ENCODE measurements around the gene ARHGAP26. TPM values are rescaled to one million over a fixed set of nuclear protein-coding genes. Genes with fewer than 3 reads are reported as not detected.

The ARHGAP26 gene
- polyA plus RNA-seq, 3 donors, result 26.5 to 56.8 (median 28.7) TPM

DNA sequence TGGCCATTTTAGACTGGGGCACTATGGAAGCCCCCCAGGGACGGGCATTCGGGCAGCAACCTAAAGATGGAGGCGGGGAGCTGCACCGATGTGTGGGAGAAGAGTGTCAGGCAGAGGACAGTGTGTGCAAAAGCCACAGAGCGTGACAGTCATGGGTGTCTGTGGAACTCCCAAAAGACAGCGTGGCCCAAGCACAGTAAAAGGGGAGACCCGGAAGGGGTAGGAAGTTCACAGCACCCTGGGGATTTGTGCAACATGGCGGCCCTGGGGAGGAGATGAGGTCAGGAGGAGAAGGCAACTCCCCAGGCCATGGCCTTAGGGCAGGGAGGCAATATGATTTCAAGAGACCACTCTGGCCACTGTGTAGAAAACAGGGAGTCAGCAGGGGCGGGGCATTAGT lies 45.4 kb upstream of the ARHGAP26 start:
- peaks cover 41 to 47% of the 10 kb centered on the region in 2 donors for H3K4me1 ChIP-seq (ENCODE audit: control insufficient read depth in 1 of 2, insufficient read depth in 2 of 2, low read length in 2 of 2)
- Mint-ChIP-seq H3K27me3 (ENCODE audit: low read depth in 3 of 3) (peaks cover 0 to 2% (median 0%) of the 10 kb centered on the region in 3 donors), H3K4me1 (peaks cover 44% of the 10 kb centered on the region), H3K9me3 (peaks cover 0 to 2% (median 0%) of the 10 kb centered on the region in 7 donors), H3K4me3 (no peak overlapping the region), H3K27ac (peak overlapping the region in 5 of 7 donors; percentile 30 to 92 (median 69)), H3K36me3 (no peaks in the 10 kb centered on the region)
- no peak for DNase-seq
- peaks cover 4% of the 10 kb centered on the region for H4K20me1 ChIP-seq (ENCODE audit: insufficient read depth, low read length)
- H2AFZ ChIP-seq (ENCODE audit: insufficient read depth, low read depth, low read length, poor library complexity, severe bottlenecking), result no peak overlapping the region
- H3K4me2 ChIP-seq (replicated peaks; ENCODE audit: extremely low read depth, low read length, poor library complexity, severe bottlenecking), result no peak overlapping the region
- no peaks in the 10 kb centered on the region for H3K36me3 ChIP-seq (replicated peaks in 1 of 2; ENCODE audit: control insufficient read depth in 1 of 2, insufficient read depth in 2 of 2, low read length in 2 of 2)
- no peaks in the 10 kb centered on the region for H3K9me3 ChIP-seq (replicated peaks in 1 of 2; ENCODE audit: control insufficient read depth in 1 of 2, insufficient read depth in 1 of 2, low read length in 2 of 2)
- no peaks in the 10 kb centered on the region for H3K79me2 ChIP-seq (ENCODE audit: insufficient read depth, low read length)
- TF ChIP-seq, protein P1, sequence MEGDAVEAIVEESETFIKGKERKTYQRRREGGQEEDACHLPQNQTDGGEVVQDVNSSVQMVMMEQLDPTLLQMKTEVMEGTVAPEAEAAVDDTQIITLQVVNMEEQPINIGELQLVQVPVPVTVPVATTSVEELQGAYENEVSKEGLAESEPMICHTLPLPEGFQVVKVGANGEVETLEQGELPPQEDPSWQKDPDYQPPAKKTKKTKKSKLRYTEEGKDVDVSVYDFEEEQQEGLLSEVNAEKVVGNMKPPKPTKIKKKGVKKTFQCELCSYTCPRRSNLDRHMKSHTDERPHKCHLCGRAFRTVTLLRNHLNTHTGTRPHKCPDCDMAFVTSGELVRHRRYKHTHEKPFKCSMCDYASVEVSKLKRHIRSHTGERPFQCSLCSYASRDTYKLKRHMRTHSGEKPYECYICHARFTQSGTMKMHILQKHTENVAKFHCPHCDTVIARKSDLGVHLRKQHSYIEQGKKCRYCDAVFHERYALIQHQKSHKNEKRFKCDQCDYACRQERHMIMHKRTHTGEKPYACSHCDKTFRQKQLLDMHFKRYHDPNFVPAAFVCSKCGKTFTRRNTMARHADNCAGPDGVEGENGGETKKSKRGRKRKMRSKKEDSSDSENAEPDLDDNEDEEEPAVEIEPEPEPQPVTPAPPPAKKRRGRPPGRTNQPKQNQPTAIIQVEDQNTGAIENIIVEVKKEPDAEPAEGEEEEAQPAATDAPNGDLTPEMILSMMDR (IDR thresholded peaks at IDR 0.05), result no peak
- H3K27me3 ChIP-seq (ENCODE audit: control insufficient read depth in 2 of 2, insufficient read depth in 2 of 2, low read length in 2 of 2), result no peaks in the 10 kb centered on the region
- no peak overlapping the region for H3K9ac ChIP-seq (ENCODE audit: insufficient read depth, low read length, poor library complexity, severe bottlenecking)
- no peak overlapping the region for H3K27ac ChIP-seq (ENCODE audit: low read depth in 1 of 2, low read length in 2 of 2)
- 98% methylated on average over 9 of the region's 9 CpGs for WGBS (ENCODE audit: insufficient coverage)
- intact Hi-C loops (cut with micrococcal nuclease), result loop anchor here (5.0 kb wide), 2 partner anchors 42 to 47 kb away; partner anchors contain the start of gene ARHGAP26 (in 1 of the 2)
- H3K4me3 ChIP-seq (replicated peaks in 1 of 3; ENCODE audit: low read depth in 2 of 3, low read length in 3 of 3), result no peak overlapping the region

DNA sequence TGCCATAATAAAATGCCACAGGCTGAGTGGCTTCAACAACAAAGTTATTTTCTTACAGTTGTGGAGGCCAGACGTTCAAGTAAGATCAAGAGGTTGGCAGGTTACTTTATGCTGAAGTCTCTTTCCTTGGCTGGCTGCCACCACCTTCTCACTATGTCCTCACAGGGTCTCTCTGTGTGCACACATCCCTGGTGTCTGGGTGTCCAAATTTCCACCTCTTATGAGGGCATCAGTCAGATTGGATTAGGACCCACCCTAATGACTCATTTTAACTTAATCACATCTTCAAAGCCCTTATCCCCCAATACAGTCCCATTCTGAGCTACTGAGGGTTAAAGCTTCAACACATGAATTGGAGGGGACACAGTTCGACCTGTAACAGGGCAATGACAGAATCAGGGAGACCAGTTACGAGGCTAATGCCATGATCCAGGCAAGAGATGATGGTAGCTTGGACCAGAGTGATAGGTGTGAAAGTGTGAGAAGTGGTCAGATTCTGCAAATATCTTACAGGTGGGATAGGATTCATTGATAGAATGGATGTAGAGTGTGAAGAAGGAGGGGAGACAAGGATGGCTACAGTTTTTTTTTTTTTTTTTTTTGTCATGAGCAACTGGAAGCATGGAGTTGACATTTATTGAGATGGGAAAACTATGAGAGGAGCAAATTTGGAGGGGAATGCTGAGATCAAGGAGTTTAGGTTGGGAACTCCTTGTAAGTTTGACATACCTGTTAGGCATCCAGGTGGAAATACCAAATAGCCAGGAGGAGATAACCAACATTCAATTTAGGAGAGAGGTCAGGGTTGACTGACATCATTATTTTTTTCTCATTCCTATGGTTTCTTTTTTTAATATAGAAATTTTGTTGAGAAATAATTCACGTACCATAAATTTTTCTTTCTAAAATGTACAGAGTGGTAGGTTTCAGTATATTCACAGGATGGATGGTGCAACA lies 44.7 kb upstream of the ARHGAP26 start:
- no peaks in the 10 kb centered on the region for H3K27me3 ChIP-seq (ENCODE audit: control insufficient read depth in 2 of 2, insufficient read depth in 2 of 2, low read length in 2 of 2)
- Mint-ChIP-seq H3K9me3 (peaks cover 0 to 2% (median 0%) of the 10 kb centered on the region in 7 donors), H3K4me3 (peak overlapping the region; percentile 13 to 35), H3K27me3 (ENCODE audit: low read depth in 3 of 3) (peaks cover 0 to 2% (median 0%) of the 10 kb centered on the region in 3 donors), H3K27ac (peak overlapping the region; percentile 80 to 94 (median 89)), H3K36me3 (no peaks in the 10 kb centered on the region), H3K4me1 (peaks cover 44% of the 10 kb centered on the region)
- no peak overlapping the region for H2AFZ ChIP-seq (ENCODE audit: insufficient read depth, low read depth, low read length, poor library complexity, severe bottlenecking)
- intact Hi-C loops (cut with micrococcal nuclease), result loop anchor here in 1 of 2 donors (5.0 kb wide), 1 partner anchor 47 kb away; the partner anchor contains the start of gene ARHGAP26
- peak in 2 of 3 donors; percentile 37 to 43 for DNase-seq
- H3K9ac ChIP-seq (ENCODE audit: insufficient read depth, low read length, poor library complexity, severe bottlenecking), result no peak overlapping the region
- H3K79me2 ChIP-seq (ENCODE audit: insufficient read depth, low read length), result no peaks in the 10 kb centered on the region
- no peaks in the 10 kb centered on the region for H3K9me3 ChIP-seq (replicated peaks in 1 of 2; ENCODE audit: control insufficient read depth in 1 of 2, insufficient read depth in 1 of 2, low read length in 2 of 2)
- peaks cover 41 to 47% of the 10 kb centered on the region in 2 donors for H3K4me1 ChIP-seq (ENCODE audit: control insufficient read depth in 1 of 2, insufficient read depth in 2 of 2, low read length in 2 of 2)
- H3K27ac ChIP-seq (ENCODE audit: low read depth in 1 of 2, low read length in 2 of 2), result peak overlapping the region in 1 of 2 donors; percentile 76
- 100% methylated on average over 2 of the region's 4 CpGs for WGBS (ENCODE audit: insufficient coverage)
- H3K36me3 ChIP-seq (replicated peaks in 1 of 2; ENCODE audit: control insufficient read depth in 1 of 2, insufficient read depth in 2 of 2, low read length in 2 of 2), result no peaks in the 10 kb centered on the region
- H4K20me1 ChIP-seq (ENCODE audit: insufficient read depth, low read length), result peaks cover 4% of the 10 kb centered on the region
- TF ChIP-seq, protein P1 (IDR thresholded peaks at IDR 0.05), result no peak
- H3K4me3 ChIP-seq (replicated peaks in 1 of 3; ENCODE audit: low read depth in 2 of 3, low read length in 3 of 3), result peak overlapping the region in 1 of 3 experiments; percentile 21
- peak overlapping the region; percentile 59 for H3K4me2 ChIP-seq (replicated peaks; ENCODE audit: extremely low read depth, low read length, poor library complexity, severe bottlenecking)
